Esophagus (tissue), 2 donors: Measurements from ENCODE around the gene AMPD3. TPM values are rescaled to one million over a fixed set of nuclear protein-coding genes. Genes with fewer than 3 reads are reported as not detected.

Source experiments
- H3K27ac ChIP-seq, 2 donors: one replicate each; pipeline ENCODE4 v1.5.1; 2013; ENCODE audit warnings: low read depth in 2 of 2, mild to moderate bottlenecking in 2 of 2, inconsistent platforms in 1 of 2, low read length in 1 of 2, moderate library complexity in 1 of 2
- H3K27me3 ChIP-seq, 2 donors: one replicate each; pipeline ENCODE4 v1.6.1; 2013; ENCODE audit warnings: low read length in 2 of 2, control low read depth in 1 of 2, mild to moderate bottlenecking in 1 of 2; ENCODE audit not compliant: insufficient read depth in 2 of 2, control insufficient read depth in 1 of 2
- H3K36me3 ChIP-seq, 2 donors: one replicate each; pipeline ENCODE4 v1.6.1; 2013; ENCODE audit warnings: low read length in 1 of 2; ENCODE audit not compliant: control insufficient read depth in 2 of 2, insufficient read depth in 2 of 2
- H3K4me1 ChIP-seq, 2 donors: one replicate each; pipeline ENCODE4 v1.6.1; 2013; ENCODE audit warnings: low read length in 1 of 2; ENCODE audit not compliant: control insufficient read depth in 2 of 2, insufficient read depth in 2 of 2
- H3K4me3 ChIP-seq, 2 donors: one replicate each; pipeline ENCODE4 v1.5.1; 2013; ENCODE audit warnings: low read length in 2 of 2, mild to moderate bottlenecking in 2 of 2, low read depth in 1 of 2, moderate library complexity in 1 of 2
- H3K9me3 ChIP-seq, 2 donors: one replicate each; pipeline ENCODE4 v1.6.1; 2013; ENCODE audit warnings: mild to moderate bottlenecking in 2 of 2, low read depth in 1 of 2, low read length in 1 of 2, moderate library complexity in 1 of 2; ENCODE audit not compliant: control insufficient read depth in 2 of 2, insufficient read depth in 1 of 2
- WGBS, 2 donors: extraction: QIAGEN DNeasy Blood & Tissue Kit; methylation state at CpG; one replicate each; pipeline ENCODE4 v1.1.7; 2013; 5-methylcytosine and 5-hydroxymethylcytosine counted together
- polyA plus RNA-seq, 2 donors: library from polyadenylated mRNA; stranded (reverse); fragments of 200-250 nt; gene quantifications; one replicate each; pipeline ENCODE4 v1.2.3, GENCODE V29; 2013
- donor health status: healthy with polysubstance abuse.
- donor health status: Bipolar disorder and iron deficiency.

The AMPD3 gene
- polyA plus RNA-seq, 2 donors: 4.3 to 11.9 TPM

- Histone ChIP-seq H3K4me1 (peaks cover 0 to 2% of the 10 kb centered on the region in 2 donors), H3K36me3 (no peaks in the 10 kb centered on the region), H3K27me3 (no peaks in the 10 kb centered on the region), H3K27ac (peak overlapping the region in 1 of 2 donors; percentile 31), H3K9me3 (no peaks in the 10 kb centered on the region), H3K4me3 (no peak overlapping the region)
- WGBS, 2 donors: 40 to 47% methylated on average over 1 of the region's 1 CpG
Measured at GRCh38 chr11:10522276-10522675, 67.2 kb downstream of the AMPD3 start.

GRCh38 chr11:10522921-10523320 lies 67.9 kb downstream of the AMPD3 start:
- peaks cover 0 to 2% of the 10 kb centered on the region in 2 donors for H3K4me1 ChIP-seq
- no peak overlapping the region for H3K4me3 ChIP-seq
- no peaks in the 10 kb centered on the region for H3K27me3 ChIP-seq
- 39 to 55% methylated on average over 2 of the region's 2 CpGs for WGBS, 2 donors
- H3K27ac ChIP-seq: peak overlapping the region; percentile 57 to 59
- H3K9me3 ChIP-seq: no peaks in the 10 kb centered on the region
- H3K36me3 ChIP-seq: no peaks in the 10 kb centered on the region

GRCh38 chr11:10524471-10524870 lies 69.4 kb downstream of the AMPD3 start:
- Histone ChIP-seq H3K4me1 (no peaks in the 10 kb centered on the region), H3K9me3 (no peaks in the 10 kb centered on the region), H3K27me3 (no peaks in the 10 kb centered on the region), H3K27ac (no peak overlapping the region), H3K4me3 (no peak overlapping the region), H3K36me3 (no peaks in the 10 kb centered on the region)
- 46 to 50% methylated on average over 1 of the region's 1 CpG for whole genome bisulfite sequencing, 2 donors

- H3K4me1 ChIP-seq: no peaks in the 10 kb centered on the region
- no peaks in the 10 kb centered on the region for H3K36me3 ChIP-seq
- peak overlapping the region in 1 of 2 donors; percentile 9 for H3K4me3 ChIP-seq
- H3K27ac ChIP-seq: peak overlapping the region; percentile 51 to 84
- no peaks in the 10 kb centered on the region for H3K27me3 ChIP-seq
- no peaks in the 10 kb centered on the region for H3K9me3 ChIP-seq
- WGBS, 2 donors: 57 to 69% methylated on average over 6 of the region's 6 CpGs
Measured at GRCh38 chr11:10526974-10527918, 72.2 kb downstream of the AMPD3 start.

GRCh38 chr11:10528121-10528520 lies 73.1 kb downstream of the AMPD3 start:
- H3K27ac ChIP-seq: no peak overlapping the region
- no peak overlapping the region for H3K4me3 ChIP-seq
- H3K9me3 ChIP-seq: no peaks in the 10 kb centered on the region
- H3K4me1 ChIP-seq: no peaks in the 10 kb centered on the region
- no peaks in the 10 kb centered on the region for H3K27me3 ChIP-seq
- H3K36me3 ChIP-seq: no peaks in the 10 kb centered on the region

- H3K4me1 ChIP-seq: no peaks in the 10 kb centered on the region
- 64 to 73% methylated on average over 2 of the region's 2 CpGs for WGBS, 2 donors
- H3K4me3 ChIP-seq: no peak overlapping the region
- no peaks in the 10 kb centered on the region for H3K9me3 ChIP-seq
- H3K36me3 ChIP-seq: no peaks in the 10 kb centered on the region
- no peaks in the 10 kb centered on the region for H3K27me3 ChIP-seq
- peak overlapping the region in 1 of 2 donors; percentile 39 for H3K27ac ChIP-seq
Measured at GRCh38 chr11:10529279-10529678, 74.2 kb downstream of the AMPD3 start.

GRCh38 chr11:10532526-10532925 lies 77.5 kb downstream of the AMPD3 start:
- H3K9me3 ChIP-seq: no peaks in the 10 kb centered on the region
- H3K36me3 ChIP-seq: no peaks in the 10 kb centered on the region
- H3K4me3 ChIP-seq: no peak overlapping the region
- H3K27ac ChIP-seq: no peak overlapping the region
- H3K27me3 ChIP-seq: no peaks in the 10 kb centered on the region
- WGBS, 2 donors: 84 to 89% methylated on average over 2 of the region's 2 CpGs
- no peaks in the 10 kb centered on the region for H3K4me1 ChIP-seq

GRCh38 chr11:10533323-10533722 lies 78.3 kb downstream of the AMPD3 start:
- Histone ChIP-seq H3K27ac (no peak overlapping the region), H3K36me3 (no peaks in the 10 kb centered on the region), H3K9me3 (no peaks in the 10 kb centered on the region), H3K27me3 (no peaks in the 10 kb centered on the region), H3K4me3 (no peak overlapping the region), H3K4me1 (no peaks in the 10 kb centered on the region)

GRCh38 chr11:10534316-10534715 lies 79.3 kb downstream of the AMPD3 start:
- Histone ChIP-seq H3K4me3 (no peak overlapping the region), H3K27me3 (no peaks in the 10 kb centered on the region), H3K4me1 (no peaks in the 10 kb centered on the region), H3K27ac (no peak overlapping the region), H3K36me3 (no peaks in the 10 kb centered on the region), H3K9me3 (no peaks in the 10 kb centered on the region)
- WGBS, 2 donors: 83% methylated on average over 2 of the region's 2 CpGs

- H3K9me3 ChIP-seq: no peaks in the 10 kb centered on the region
- H3K4me1 ChIP-seq: no peaks in the 10 kb centered on the region
- no peak overlapping the region for H3K27ac ChIP-seq
- no peaks in the 10 kb centered on the region for H3K27me3 ChIP-seq
- no peak overlapping the region for H3K4me3 ChIP-seq
- no peaks in the 10 kb centered on the region for H3K36me3 ChIP-seq
Measured at GRCh38 chr11:10537600-10537999, 82.5 kb downstream of the AMPD3 start.
